H9 (cell line): ENCODE measurements around the gene EXOG. TPM values are rescaled to one million over a fixed set of nuclear protein-coding genes. Genes with fewer than 3 reads are reported as not detected.
A peak's percentile ranks its signal among the peaks of the same experiment; 100 is the strongest.

ENCODE experiments used
- DNase-seq: peaks from one replicate; pipeline ENCODE4 v3.0.0-alpha.2; 2017
- H2AFZ ChIP-seq: one replicate; pipeline ENCODE4 v1.6.1; 2013; ENCODE audit warnings: mild to moderate bottlenecking, low read length, control low read depth, moderate library complexity
- H2AK5ac ChIP-seq: 2 replicates; pipeline ENCODE4 v1.6.1; 2013; ENCODE audit warnings: low read length, control low read depth, mixed read lengths; ENCODE audit not compliant: insufficient read length
- H2BK120ac ChIP-seq: one replicate; pipeline ENCODE4 v1.6.1; 2013; ENCODE audit warnings: low read depth, mild to moderate bottlenecking, low read length, control low read depth, inconsistent platforms; ENCODE audit not compliant: poor library complexity, severe bottlenecking
- H2BK12ac ChIP-seq: 2 replicates; pipeline ENCODE4 v1.6.1; 2013; ENCODE audit warnings: low read length, control low read depth, mixed read lengths, low read depth; ENCODE audit not compliant: insufficient read length
- H2BK15ac ChIP-seq: 2 replicates; pipeline ENCODE4 v1.6.1; 2013; ENCODE audit warnings: low read depth, low read length, control low read depth
- H2BK20ac ChIP-seq: one replicate; pipeline ENCODE4 v1.6.1; 2013; ENCODE audit warnings: low read depth, mild to moderate bottlenecking, low read length, control low read depth, inconsistent platforms; ENCODE audit not compliant: poor library complexity, severe bottlenecking
- H2BK5ac ChIP-seq: 2 replicates; pipeline ENCODE4 v1.6.1; 2013; ENCODE audit warnings: low read length, control low read depth, mixed read lengths; ENCODE audit not compliant: insufficient read length
- H3K14ac ChIP-seq: 2 replicates; pipeline ENCODE4 v1.6.1; 2013; ENCODE audit warnings: low read length, control low read depth; ENCODE audit not compliant: insufficient read depth
- H3K18ac ChIP-seq: 2 replicates; pipeline ENCODE4 v1.6.1; 2013; ENCODE audit warnings: low read depth, mild to moderate bottlenecking, mixed read lengths, low read length, control low read depth; ENCODE audit not compliant: insufficient read length
- H3K23ac ChIP-seq: 2 replicates; pipeline ENCODE4 v1.6.1; 2013; ENCODE audit warnings: low read length, control low read depth, mixed read lengths, low read depth; ENCODE audit not compliant: insufficient read length
- H3K23me2 ChIP-seq: 2 replicates; pipeline ENCODE4 v1.6.1; 2013; ENCODE audit warnings: low read depth, mild to moderate bottlenecking, mixed read lengths, low read length, control low read depth; ENCODE audit not compliant: insufficient read length, poor library complexity, severe bottlenecking
- H3K27ac ChIP-seq: 2 replicates; pipeline ENCODE4 v1.5.1; 2013; ENCODE audit warnings: low read length, control low read depth, mixed read lengths, low read depth; ENCODE audit not compliant: insufficient read length
- H3K27me3 ChIP-seq: 2 replicates; pipeline ENCODE4 v1.6.1; 2013; ENCODE audit warnings: low read length, control low read depth, inconsistent platforms; ENCODE audit not compliant: insufficient read depth
- H3K4ac ChIP-seq: 2 replicates; pipeline ENCODE4 v1.6.1; 2013; ENCODE audit warnings: low read depth, mild to moderate bottlenecking, control low read depth, inconsistent platforms, low read length, moderate library complexity
- H3K4me1 ChIP-seq: 2 replicates; pipeline ENCODE4 v1.6.1; 2013; ENCODE audit warnings: low read length, control low read depth, inconsistent platforms; ENCODE audit not compliant: insufficient read depth
- H3K4me2 ChIP-seq: 2 replicates; pipeline ENCODE4 v1.6.1; 2013; ENCODE audit warnings: low read length, control low read depth, mixed read lengths; ENCODE audit not compliant: insufficient read length, insufficient read depth
- H3K56ac ChIP-seq: 2 replicates; pipeline ENCODE4 v1.6.1; 2013; ENCODE audit warnings: low read depth, mild to moderate bottlenecking, mixed read lengths, low read length, control low read depth; ENCODE audit not compliant: insufficient read length
- H3K79me1 ChIP-seq: 2 replicates; pipeline ENCODE4 v1.6.1; 2013; ENCODE audit warnings: low read depth, mild to moderate bottlenecking, moderate library complexity, low read length, control low read depth, inconsistent platforms; ENCODE audit not compliant: insufficient read depth, poor library complexity, severe bottlenecking
- H3K79me2 ChIP-seq: 2 replicates; pipeline ENCODE4 v1.6.1; 2013; ENCODE audit warnings: low read length, control low read depth, inconsistent platforms; ENCODE audit not compliant: insufficient read depth
- H3K9ac ChIP-seq: 2 replicates; pipeline ENCODE4 v1.6.1; 2013; ENCODE audit warnings: low read length, control low read depth, mixed read lengths; ENCODE audit not compliant: insufficient read length; ENCODE audit errors: extremely low read depth
- H3K9me3 ChIP-seq: one replicate; pipeline ENCODE4 v1.6.1; 2013; ENCODE audit warnings: low read depth, low read length, inconsistent platforms; ENCODE audit not compliant: control insufficient read depth
- H3T11ph ChIP-seq: one replicate; pipeline ENCODE4 v1.6.1; 2013; ENCODE audit warnings: mild to moderate bottlenecking, low read length, control low read depth, inconsistent platforms
- H4K20me1 ChIP-seq: one replicate; pipeline ENCODE4 v1.6.1; 2013; ENCODE audit not compliant: control insufficient read depth, insufficient read length, insufficient read depth
- H4K5ac ChIP-seq: 2 replicates; pipeline ENCODE4 v1.6.1; 2013; ENCODE audit warnings: low read depth, mild to moderate bottlenecking, mixed read lengths, low read length, control low read depth; ENCODE audit not compliant: insufficient read length
- H4K8ac ChIP-seq: replicated peaks from 2 replicates; pipeline ENCODE4 v1.6.1; 2013; ENCODE audit warnings: low read length, control low read depth, mixed read lengths, low read depth; ENCODE audit not compliant: insufficient read length
- H4K91ac ChIP-seq: 2 replicates; pipeline ENCODE4 v1.6.1; 2013; ENCODE audit warnings: low read depth, mild to moderate bottlenecking, moderate library complexity, mixed read lengths, low read length, control low read depth; ENCODE audit not compliant: insufficient read length
- H3K27ac Mint-ChIP-seq, 3 experiments: 2 replicates in 2 of 3; 3 replicates in 1 of 3; pipeline ENCODE4 v1.8.0; 2020 to 2021; ENCODE audit warnings: mixed read lengths in 3 of 3, mild to moderate bottlenecking in 1 of 3, moderate library complexity in 1 of 3
- H3K27me3 Mint-ChIP-seq: 2 replicates; pipeline ENCODE4 v1.8.0; 2021; ENCODE audit warnings: low read depth, mild to moderate bottlenecking, moderate library complexity, mixed read lengths
- H3K36me3 Mint-ChIP-seq, 3 experiments: 2 replicates in 2 of 3; 3 replicates in 1 of 3; pipeline ENCODE4 v1.8.0; 2020 to 2021; ENCODE audit warnings: low read depth in 3 of 3, mixed read lengths in 3 of 3; ENCODE audit not compliant: insufficient read depth in 1 of 3
- H3K4me1 Mint-ChIP-seq, 2 experiments: 2 replicates each; pipeline ENCODE4 v1.8.0; 2020; ENCODE audit warnings: mixed read lengths in 2 of 2
- H3K4me3 Mint-ChIP-seq, 2 experiments: 2 replicates in 1 of 2; 3 replicates in 1 of 2; pipeline ENCODE4 v1.8.0; 2020 to 2021; ENCODE audit warnings: mild to moderate bottlenecking in 2 of 2, mixed read lengths in 2 of 2, moderate library complexity in 1 of 2
- H3K9me3 Mint-ChIP-seq, 2 experiments: 2 replicates in 1 of 2; 3 replicates in 1 of 2; pipeline ENCODE4 v1.8.0; 2020; ENCODE audit warnings: mild to moderate bottlenecking in 2 of 2, mixed read lengths in 2 of 2, moderate library complexity in 1 of 2
- CTCF ChIP-seq: fragments of 200-600 bp; sonication (generic); conservative IDR thresholded peaks from 3 replicates; pipeline ENCODE4 v1.8.0; 2021; ENCODE audit warnings: antibody characterized with exemption, mild to moderate bottlenecking
- WGBS: extraction: QIAGEN DNeasy Blood & Tissue Kit; methylation state at CpG from one replicate; pipeline ENCODE4 v1.1.7; 2013; ENCODE audit warnings: missing lambda C conversion rate, low lambda C conversion rate, mixed read lengths; ENCODE audit not compliant: insufficient read length; ENCODE audit errors: extremely low coverage; 5-methylcytosine and 5-hydroxymethylcytosine counted together
- total RNA-seq: library from RNA; stranded (reverse); gene quantifications from 2 replicates; pipeline ENCODE4 v1.2.1, GENCODE V29; 2021

Gene EXOG
- total RNA-seq, 1 experiment from 2014 or later, result 14.1 TPM

DNA sequence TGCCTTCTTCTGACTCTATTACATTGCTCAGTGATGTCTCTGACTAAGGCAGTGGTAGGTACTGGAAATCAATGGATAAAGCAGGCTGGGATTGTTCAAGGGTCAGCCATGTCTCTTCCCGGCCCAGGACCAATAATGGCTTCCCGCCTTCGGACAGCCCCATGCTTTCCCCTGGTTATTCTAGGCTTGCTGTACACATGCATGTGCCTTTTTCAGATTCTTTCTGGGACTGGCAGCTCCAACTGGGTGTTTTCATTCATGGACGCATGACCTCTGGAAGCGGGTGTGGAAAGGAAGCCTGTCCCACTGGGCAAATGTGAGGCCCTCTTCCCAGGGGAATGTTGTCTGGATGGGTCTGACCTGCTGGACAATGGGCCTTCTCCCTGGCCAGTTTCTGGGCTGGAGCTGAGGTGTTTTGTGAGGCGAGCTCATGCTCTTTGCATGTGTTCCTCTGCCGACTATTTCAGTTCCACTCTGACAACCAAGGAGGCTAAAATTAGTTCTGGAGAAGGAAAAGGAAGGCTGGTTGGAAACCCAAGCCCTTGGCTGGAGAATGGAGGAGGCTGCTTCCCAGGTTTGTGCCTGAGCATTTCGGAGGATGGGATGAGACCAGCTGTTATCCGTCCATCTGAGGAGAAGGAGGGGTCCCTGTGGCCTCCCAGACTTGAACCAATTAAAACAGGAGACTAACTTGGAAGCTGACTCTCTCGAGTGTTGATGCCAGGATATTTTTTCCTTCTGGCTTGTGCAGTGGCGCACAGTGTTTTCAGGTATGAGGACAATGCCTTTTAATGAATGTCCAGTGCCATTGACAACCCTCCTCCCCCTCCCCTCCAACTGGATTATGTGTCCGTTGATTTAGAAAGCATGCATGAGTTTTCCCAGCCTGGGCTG is 35.5 kb upstream of the EXOG start:
- H2BK15ac ChIP-seq, result no peak overlapping the region

More for the DNA sequence above, 35.5 kb upstream of the EXOG start:
- peaks cover 1% of the 10 kb centered on the region for H3K23me2 ChIP-seq
- H3K23ac ChIP-seq, result no peak overlapping the region
- H4K5ac ChIP-seq, result no peak overlapping the region
- H3K4me3 Mint-ChIP-seq, result no peak overlapping the region
- no peak overlapping the region for H2BK5ac ChIP-seq
- H4K8ac ChIP-seq, result no peak overlapping the region
- peaks cover 13% of the 10 kb centered on the region for H3K79me1 ChIP-seq
- H3K4me2 ChIP-seq, result no peak overlapping the region
- WGBS, result no CpG with 5 or more reads among the region's 12 CpGs
- no peak for TF ChIP-seq CTCF
- peaks cover 12% of the 10 kb centered on the region for H3K4me1 ChIP-seq
- H3K56ac ChIP-seq, result no peak overlapping the region
- H3K27ac Mint-ChIP-seq, result peak overlapping the region in 1 of 3 experiments; percentile 57; a peak in 1 of 7 replicates
- no peak overlapping the region for H2BK12ac ChIP-seq
- no peaks in the 10 kb centered on the region for H3K9me3 ChIP-seq
- H2AK5ac ChIP-seq, result no peak overlapping the region
- H4K91ac ChIP-seq, result no peak overlapping the region
- H3K27me3 Mint-ChIP-seq, result no peaks in the 10 kb centered on the region
- no peak overlapping the region for H3K14ac ChIP-seq
- H3T11ph ChIP-seq, result no peak overlapping the region
- H4K20me1 ChIP-seq, result no peaks in the 10 kb centered on the region
- peaks cover 41 to 44% of the 10 kb centered on the region in 2 experiments for H3K4me1 Mint-ChIP-seq
- H3K9ac ChIP-seq, result no peak overlapping the region
- H2BK20ac ChIP-seq, result no peak overlapping the region
- peaks cover 72% of the 10 kb centered on the region for H3K79me2 ChIP-seq
- no peak overlapping the region for H3K4ac ChIP-seq
- peaks cover 3 to 22% (median 15%) of the 10 kb centered on the region in 3 experiments for H3K36me3 Mint-ChIP-seq
- H3K27ac ChIP-seq, result no peak overlapping the region
- DNase-seq, result no peak
- no peak overlapping the region for H2BK120ac ChIP-seq
- H3K9me3 Mint-ChIP-seq, result peaks cover 8 to 15% of the 10 kb centered on the region in 2 experiments
- H3K18ac ChIP-seq, result no peak overlapping the region
- no peaks in the 10 kb centered on the region for H3K27me3 ChIP-seq
- H2AFZ ChIP-seq, result no peak overlapping the region
